GM12864 (cell line): ENCODE results near the gene OPHN1.
"Not testable (repeated sequence)": the region's sequence is repeated elsewhere in the genome, so short reads cannot be mapped to it uniquely, and the experiment has no call there.

Experiments used
- DNase-seq: peaks from one replicate; pipeline ENCODE4 v3.0.0-alpha.2; 2011; ENCODE audit warnings: low read depth
- H3K4me3 ChIP-seq: 2 replicates; pipeline ENCODE4 v1.5.1; 2011; ENCODE audit warnings: mild to moderate bottlenecking, low read depth, low read length, control low read depth
- CTCF ChIP-seq: IDR thresholded peaks from 2 replicates; pipeline ENCODE4 v1.5.1; 2011; ENCODE audit warnings: low read depth, mild to moderate bottlenecking, moderate library complexity, low read length, control low read depth, inconsistent platforms; ENCODE audit errors: missing control alignments

Gene OPHN1

GRCh38 chrX:68345025-68345424 lies 88.3 kb downstream of the OPHN1 start:
- no peak for DNase-seq
- no peak for TF ChIP-seq CTCF
- no peak overlapping the region for H3K4me3 ChIP-seq

DNA sequence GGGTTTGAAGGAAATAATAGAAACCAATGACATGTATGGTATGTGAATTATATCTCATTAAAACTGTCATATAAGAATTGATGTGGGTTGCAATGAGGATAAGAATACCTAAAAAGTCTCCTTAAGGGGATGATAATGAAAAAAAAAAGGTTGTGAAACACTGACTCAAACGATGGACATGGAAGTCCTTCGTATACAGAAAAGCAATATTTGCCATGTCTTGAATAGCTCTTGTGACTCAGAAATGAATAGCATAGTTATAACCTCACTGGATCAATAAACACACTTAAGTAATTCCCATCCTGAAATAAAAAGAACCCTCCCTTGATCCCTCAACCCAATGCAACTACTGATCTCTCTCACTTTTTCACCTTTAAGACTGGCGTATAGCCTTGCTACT lies 89.7 kb downstream of the OPHN1 start:
- DNase-seq = no peak
- no peak overlapping the region for H3K4me3 ChIP-seq
- TF ChIP-seq CTCF = no peak

GRCh38 chrX:68332201-68332731 lies 101.0 kb downstream of the OPHN1 start:
- DNase-seq = no peak
- no peak for TF ChIP-seq CTCF
- H3K4me3 ChIP-seq = no peak overlapping the region

DNA sequence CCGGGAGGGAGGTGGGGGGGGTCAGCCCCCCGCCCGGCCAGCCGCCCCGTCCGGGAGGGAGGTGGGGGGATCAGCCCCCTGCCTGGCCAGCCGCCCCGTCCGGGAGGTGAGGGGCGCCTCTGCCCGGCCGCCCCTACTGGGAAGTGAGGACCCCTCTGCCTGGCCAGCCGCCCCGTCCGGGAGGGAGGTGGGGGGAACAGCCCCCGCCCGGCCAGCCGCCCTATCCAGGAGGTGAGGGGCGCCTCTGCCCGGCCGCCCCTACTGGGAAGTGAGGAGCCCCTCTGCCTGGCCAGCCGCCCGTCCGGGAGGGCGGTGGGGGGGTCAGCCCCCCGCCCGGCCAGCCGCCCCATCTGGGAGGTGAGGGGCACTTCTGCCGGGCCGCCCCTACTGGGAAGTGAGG lies 106.5 kb downstream of the OPHN1 start:
- not testable (repeated sequence) for DNase-seq

DNA sequence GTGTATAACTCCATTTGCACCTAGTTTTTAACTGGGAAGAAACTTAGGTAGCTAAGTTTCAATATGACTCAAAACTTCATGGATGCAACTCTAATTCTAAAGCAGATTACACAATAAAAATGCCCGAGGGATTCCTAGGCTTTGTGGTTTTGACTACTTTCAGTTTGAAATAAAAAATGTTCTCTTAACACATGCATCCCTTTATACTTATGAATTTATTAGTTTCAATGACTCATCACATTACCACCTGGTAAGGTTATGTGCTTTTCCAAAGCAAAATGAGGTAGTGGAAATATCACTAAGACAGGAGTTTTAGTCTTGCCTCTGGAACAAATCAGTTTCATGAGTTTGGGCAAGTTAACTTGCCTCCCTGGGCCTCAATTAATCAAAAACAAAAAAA lies 125.5 kb downstream of the OPHN1 start:
- TF ChIP-seq CTCF = no peak
- DNase-seq = no peak
- no peak overlapping the region for H3K4me3 ChIP-seq

More for the DNA sequence above, 106.5 kb downstream of the OPHN1 start:
- not testable (repeated sequence) for H3K4me3 ChIP-seq

- no peak overlapping the region for H3K4me3 ChIP-seq
- no peak for TF ChIP-seq CTCF
- DNase-seq = no peak
These were observed 128.7 kb downstream of the OPHN1 start for GRCh38 chrX:68304602-68305001.

DNA sequence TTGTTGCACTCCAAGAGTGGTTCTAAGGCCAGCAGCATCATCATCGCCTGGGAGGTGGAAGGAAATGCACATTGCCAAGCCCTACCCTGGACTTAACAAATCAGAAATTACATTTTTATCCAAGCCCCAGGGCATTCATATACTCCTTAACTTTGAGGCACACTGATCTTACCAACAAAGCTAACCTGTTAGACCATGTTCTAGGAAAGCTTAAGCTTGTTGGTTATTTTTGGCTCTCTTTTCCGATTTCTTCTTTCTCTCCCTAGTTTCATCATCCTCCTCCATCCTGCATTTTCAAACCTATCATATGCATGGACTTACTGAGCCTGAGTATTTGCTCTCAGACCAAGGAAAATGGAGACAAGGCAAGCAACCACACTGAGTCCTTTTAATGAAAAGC lies 133.4 kb downstream of the OPHN1 start:
- no peak for DNase-seq
- H3K4me3 ChIP-seq = no peak overlapping the region
- TF ChIP-seq CTCF = no peak
